ENCODE data around the gene UMAD1. TPM values are rescaled to one million over a fixed set of nuclear protein-coding genes. Genes with fewer than 3 reads are reported as not detected.

Gene UMAD1
- total and polyA plus RNA-seq, 12 donors = 3.5 to 24.7 (median 17.0) TPM

- intact Hi-C loops (cut with DNase I) = no loop called here
- H3K9me3 ChIP-seq = no peaks in the 10 kb centered on the region
- peaks cover 0 to 9% (median 0%) of the 10 kb centered on the region in 9 donors for H3K36me3 ChIP-seq
- no peaks in the 10 kb centered on the region for H3K27me3 ChIP-seq
- no peak overlapping the region for H3K4me3 ChIP-seq
- DNase-seq (no peak), ATAC-seq (no peak)
- H3K27ac ChIP-seq = no peak overlapping the region
- 78 to 89% methylated on average over 4 of the region's 4 CpGs for WGBS, 2 donors
- TF ChIP-seq, protein P1, sequence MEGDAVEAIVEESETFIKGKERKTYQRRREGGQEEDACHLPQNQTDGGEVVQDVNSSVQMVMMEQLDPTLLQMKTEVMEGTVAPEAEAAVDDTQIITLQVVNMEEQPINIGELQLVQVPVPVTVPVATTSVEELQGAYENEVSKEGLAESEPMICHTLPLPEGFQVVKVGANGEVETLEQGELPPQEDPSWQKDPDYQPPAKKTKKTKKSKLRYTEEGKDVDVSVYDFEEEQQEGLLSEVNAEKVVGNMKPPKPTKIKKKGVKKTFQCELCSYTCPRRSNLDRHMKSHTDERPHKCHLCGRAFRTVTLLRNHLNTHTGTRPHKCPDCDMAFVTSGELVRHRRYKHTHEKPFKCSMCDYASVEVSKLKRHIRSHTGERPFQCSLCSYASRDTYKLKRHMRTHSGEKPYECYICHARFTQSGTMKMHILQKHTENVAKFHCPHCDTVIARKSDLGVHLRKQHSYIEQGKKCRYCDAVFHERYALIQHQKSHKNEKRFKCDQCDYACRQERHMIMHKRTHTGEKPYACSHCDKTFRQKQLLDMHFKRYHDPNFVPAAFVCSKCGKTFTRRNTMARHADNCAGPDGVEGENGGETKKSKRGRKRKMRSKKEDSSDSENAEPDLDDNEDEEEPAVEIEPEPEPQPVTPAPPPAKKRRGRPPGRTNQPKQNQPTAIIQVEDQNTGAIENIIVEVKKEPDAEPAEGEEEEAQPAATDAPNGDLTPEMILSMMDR (IDR thresholded peaks at IDR 0.05) = no peak
- H3K4me1 ChIP-seq = no peaks in the 10 kb centered on the region
These were observed 255.2 kb downstream of the UMAD1 start for GRCh38 chr7:7895754-7896153.

DNA sequence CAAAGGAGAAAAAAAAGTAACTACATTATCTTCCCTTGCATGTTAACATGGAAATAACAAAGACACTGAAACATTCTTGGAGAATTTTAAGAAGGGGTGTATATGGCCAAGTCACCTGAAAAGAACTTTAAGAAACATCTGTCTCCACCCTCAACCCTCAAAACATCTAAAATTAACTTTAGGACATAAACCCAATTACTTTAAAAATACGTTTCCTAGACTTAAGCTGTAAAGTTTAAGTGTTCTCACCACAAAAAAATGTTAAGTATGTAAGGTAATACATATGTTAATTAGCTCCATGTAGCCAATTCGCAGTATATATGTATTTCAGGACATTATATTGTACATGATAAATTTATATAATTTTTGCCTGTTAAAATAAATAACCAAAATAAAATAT is 257.0 kb downstream of the UMAD1 start:
- DNase-seq (no peak), ATAC-seq (no peak)
- Histone ChIP-seq H3K27ac (no peak overlapping the region), H3K36me3 (peaks cover 0 to 2% (median 0%) of the 10 kb centered on the region in 9 donors), H3K9me3 (no peaks in the 10 kb centered on the region), H3K4me3 (no peak overlapping the region), H3K4me1 (no peaks in the 10 kb centered on the region), H3K27me3 (no peaks in the 10 kb centered on the region)
- TF ChIP-seq, protein P1 (IDR thresholded peaks at IDR 0.05) = no peak
- intact Hi-C loops (cut with DNase I) = no loop called here
- 49 to 77% methylated on average over 2 of the region's 2 CpGs for WGBS, 2 donors

DNA sequence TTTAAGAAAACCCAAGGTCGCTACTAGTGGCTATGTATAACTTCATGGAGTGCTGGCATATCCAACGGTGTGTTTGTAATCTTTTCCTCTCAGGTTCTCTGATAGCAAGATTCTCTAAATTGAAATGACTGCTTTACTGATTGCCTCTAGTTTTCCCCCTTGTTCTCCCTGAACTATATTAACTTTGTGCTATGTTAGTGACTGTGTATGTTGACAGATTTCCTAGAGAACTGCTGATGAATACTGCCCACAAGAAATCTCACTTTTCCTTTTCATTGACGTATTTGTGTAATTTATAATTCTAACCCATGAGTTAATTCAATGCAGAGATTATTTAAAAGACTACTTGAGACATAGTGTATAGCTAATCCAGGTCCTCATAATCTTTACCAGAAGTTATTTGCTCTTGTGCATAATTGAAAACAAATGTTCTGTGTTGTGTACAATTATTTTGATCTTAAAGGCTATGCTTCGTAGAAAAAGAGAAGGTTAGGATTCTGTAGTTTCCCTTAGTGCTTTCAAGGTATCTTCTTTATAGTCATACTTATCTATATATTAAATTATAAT is 257.5 kb downstream of the UMAD1 start:
- Histone ChIP-seq H3K4me3 (no peak overlapping the region), H3K27ac (no peak overlapping the region), H3K4me1 (peaks cover 0 to 2% (median 0%) of the 10 kb centered on the region in 9 donors), H3K27me3 (no peaks in the 10 kb centered on the region), H3K9me3 (no peaks in the 10 kb centered on the region), H3K36me3 (no peaks in the 10 kb centered on the region)
- DNase-seq (no peak), ATAC-seq (no peak)
- WGBS, 2 donors = 56 to 58% methylated on average over 4 of the region's 4 CpGs
- TF ChIP-seq, protein P1 (IDR thresholded peaks at IDR 0.05) = no peak
- intact Hi-C loops (cut with DNase I) = no loop called here

GRCh38 chr7:7902845-7903244 is 262.3 kb downstream of the UMAD1 start:
- Histone ChIP-seq H3K27me3 (no peaks in the 10 kb centered on the region), H3K9me3 (no peaks in the 10 kb centered on the region), H3K4me1 (peaks cover 0 to 5% (median 0%) of the 10 kb centered on the region in 9 donors), H3K27ac (no peak overlapping the region), H3K36me3 (no peaks in the 10 kb centered on the region), H3K4me3 (no peak overlapping the region)
- DNase-seq = no peak
- intact Hi-C loops (cut with DNase I) = no loop called here
- ATAC-seq = peak in 3 of 8 donors; percentile 47 to 59 (median 55)
- WGBS, 2 donors = 55 to 66% methylated on average over 2 of the region's 2 CpGs
- TF ChIP-seq, protein P1 (IDR thresholded peaks at IDR 0.05) = no peak
